Endothelial cell (in vitro differentiated cells): Measurements from ENCODE around the gene HAL. TPM values are rescaled to one million over a fixed set of nuclear protein-coding genes. Genes with fewer than 3 reads are reported as not detected.
A peak's percentile ranks its signal among the peaks of the same experiment; 100 is the strongest.

Experiments
- DNase-seq: peaks from one replicate; pipeline ENCODE4 v3.0.0; 2021; ENCODE audit warnings: low spot score
- H3K27ac Mint-ChIP-seq: one replicate; pipeline ENCODE4 v1.8.0; 2021; ENCODE audit warnings: mixed read lengths, inconsistent platforms; ENCODE audit not compliant: unreplicated experiment
- H3K27me3 Mint-ChIP-seq: one replicate; pipeline ENCODE4 v1.8.0; 2021; ENCODE audit warnings: mild to moderate bottlenecking, moderate library complexity, mixed read lengths, inconsistent platforms; ENCODE audit not compliant: unreplicated experiment
- H3K36me3 Mint-ChIP-seq: one replicate; pipeline ENCODE4 v1.8.0; 2021; ENCODE audit warnings: mild to moderate bottlenecking, low read depth, mixed read lengths, inconsistent platforms; ENCODE audit not compliant: unreplicated experiment
- H3K4me1 Mint-ChIP-seq: one replicate; pipeline ENCODE4 v1.8.0; 2021; ENCODE audit warnings: mild to moderate bottlenecking, mixed read lengths, inconsistent platforms; ENCODE audit not compliant: unreplicated experiment
- H3K4me3 Mint-ChIP-seq: one replicate; pipeline ENCODE4 v1.8.0; 2021; ENCODE audit warnings: mild to moderate bottlenecking, mixed read lengths, inconsistent platforms; ENCODE audit not compliant: unreplicated experiment
- H3K9me3 Mint-ChIP-seq: one replicate; pipeline ENCODE4 v1.8.0; 2021; ENCODE audit warnings: mixed read lengths, inconsistent platforms; ENCODE audit not compliant: unreplicated experiment
- total RNA-seq: library from RNA; stranded (reverse); fragmentation: NEBNext Ultra II Directional; extraction: Animal tissue kit (Norgen Biotek cat#: 25700); gene quantifications from one replicate; pipeline ENCODE4 v1.2.1, GENCODE V29; 2021; ENCODE audit not compliant: unreplicated experiment
- TF ChIP-seq, protein P1 (sequence below): fragments of 200-600 bp; sonication (generic); IDR thresholded peaks from one replicate; pipeline ENCODE4 v1.5.0; 2021; ENCODE audit warnings: antibody characterized with exemption; ENCODE audit not compliant: unreplicated experiment

Gene HAL
- total RNA-seq, 1 donor from 2014 or later, result 1.1 TPM

DNA sequence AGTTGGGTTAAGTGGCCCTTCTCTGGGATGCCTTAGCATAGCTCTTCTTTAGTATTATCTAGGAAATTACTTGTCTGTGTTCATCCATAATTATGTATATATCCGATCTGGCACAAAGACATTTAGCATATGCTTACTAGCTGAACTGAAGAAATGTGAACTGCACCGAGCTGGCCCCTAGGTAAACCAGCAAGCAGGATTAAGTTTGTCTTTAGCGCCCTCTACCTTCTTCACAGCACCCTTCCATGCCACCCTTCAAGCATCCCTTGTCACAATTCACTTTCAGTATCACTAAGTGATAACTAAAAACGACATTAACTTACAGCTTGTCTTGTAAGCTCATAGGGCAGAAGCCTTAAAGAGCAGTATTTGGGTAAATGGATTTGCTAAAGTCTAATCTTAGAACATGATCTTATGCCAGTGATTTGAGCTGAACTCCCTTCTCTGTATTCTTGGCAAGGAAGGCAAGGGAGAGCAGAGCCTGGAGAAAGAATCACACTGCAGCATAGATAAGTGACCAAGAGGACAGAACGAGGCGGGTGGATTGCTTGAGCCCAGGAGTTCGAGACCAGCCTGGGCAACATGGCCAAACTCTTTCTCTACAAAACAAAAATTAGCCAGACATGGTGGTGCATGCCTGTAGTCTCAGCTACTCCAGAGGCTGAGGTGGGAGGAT is 2.6 kb upstream of the HAL start:
- H3K4me3 Mint-ChIP-seq, result no peak overlapping the region
- peak overlapping the region; percentile 21 for H3K27ac Mint-ChIP-seq
- H3K27me3 Mint-ChIP-seq, result peaks cover 3% of the 10 kb centered on the region

DNA sequence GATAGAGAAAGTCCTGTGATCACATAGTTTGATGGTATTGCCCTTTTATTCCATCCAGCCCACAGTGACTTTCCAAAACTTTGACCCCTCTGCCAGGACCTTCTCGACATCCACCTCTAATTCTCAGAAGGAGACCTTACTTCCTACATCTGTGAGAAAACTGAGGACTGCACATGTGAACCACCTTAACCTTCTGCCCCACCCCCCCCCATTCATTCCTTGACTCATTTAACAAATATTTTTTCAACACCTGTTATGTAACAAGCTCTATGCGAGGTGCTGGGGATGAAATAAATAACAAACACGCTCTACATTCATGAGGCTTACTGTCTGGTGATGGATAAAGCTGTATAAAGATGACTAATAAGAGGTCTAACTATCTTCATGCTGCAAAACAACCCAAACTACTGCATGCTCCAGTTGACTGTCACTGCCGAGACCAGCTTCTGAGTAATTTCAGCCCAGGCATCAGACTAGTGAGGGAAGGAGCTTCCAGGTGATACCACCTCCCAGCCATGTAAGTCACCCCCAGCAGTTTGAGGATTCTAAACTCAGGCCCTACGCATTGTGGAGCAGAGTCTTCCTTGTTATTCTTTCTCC is 1.9 kb upstream of the HAL start:
- TF ChIP-seq, protein P1, sequence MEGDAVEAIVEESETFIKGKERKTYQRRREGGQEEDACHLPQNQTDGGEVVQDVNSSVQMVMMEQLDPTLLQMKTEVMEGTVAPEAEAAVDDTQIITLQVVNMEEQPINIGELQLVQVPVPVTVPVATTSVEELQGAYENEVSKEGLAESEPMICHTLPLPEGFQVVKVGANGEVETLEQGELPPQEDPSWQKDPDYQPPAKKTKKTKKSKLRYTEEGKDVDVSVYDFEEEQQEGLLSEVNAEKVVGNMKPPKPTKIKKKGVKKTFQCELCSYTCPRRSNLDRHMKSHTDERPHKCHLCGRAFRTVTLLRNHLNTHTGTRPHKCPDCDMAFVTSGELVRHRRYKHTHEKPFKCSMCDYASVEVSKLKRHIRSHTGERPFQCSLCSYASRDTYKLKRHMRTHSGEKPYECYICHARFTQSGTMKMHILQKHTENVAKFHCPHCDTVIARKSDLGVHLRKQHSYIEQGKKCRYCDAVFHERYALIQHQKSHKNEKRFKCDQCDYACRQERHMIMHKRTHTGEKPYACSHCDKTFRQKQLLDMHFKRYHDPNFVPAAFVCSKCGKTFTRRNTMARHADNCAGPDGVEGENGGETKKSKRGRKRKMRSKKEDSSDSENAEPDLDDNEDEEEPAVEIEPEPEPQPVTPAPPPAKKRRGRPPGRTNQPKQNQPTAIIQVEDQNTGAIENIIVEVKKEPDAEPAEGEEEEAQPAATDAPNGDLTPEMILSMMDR, result no peak
- H3K27me3 Mint-ChIP-seq, result peaks cover 3% of the 10 kb centered on the region
- H3K27ac Mint-ChIP-seq, result peak overlapping the region; percentile 21
- H3K36me3 Mint-ChIP-seq, result peaks cover 7% of the 10 kb centered on the region
- no peaks in the 10 kb centered on the region for H3K9me3 Mint-ChIP-seq
- no peak for DNase-seq
- no peak overlapping the region for H3K4me3 Mint-ChIP-seq
- peaks cover 3% of the 10 kb centered on the region for H3K4me1 Mint-ChIP-seq

More for the DNA sequence above, 2.6 kb upstream of the HAL start:
- peak; percentile 25 for DNase-seq
- H3K9me3 Mint-ChIP-seq, result no peaks in the 10 kb centered on the region
- TF ChIP-seq, protein P1, result peak; percentile 46
- H3K4me1 Mint-ChIP-seq, result peaks cover 3% of the 10 kb centered on the region
- H3K36me3 Mint-ChIP-seq, result peaks cover 7% of the 10 kb centered on the region

DNA sequence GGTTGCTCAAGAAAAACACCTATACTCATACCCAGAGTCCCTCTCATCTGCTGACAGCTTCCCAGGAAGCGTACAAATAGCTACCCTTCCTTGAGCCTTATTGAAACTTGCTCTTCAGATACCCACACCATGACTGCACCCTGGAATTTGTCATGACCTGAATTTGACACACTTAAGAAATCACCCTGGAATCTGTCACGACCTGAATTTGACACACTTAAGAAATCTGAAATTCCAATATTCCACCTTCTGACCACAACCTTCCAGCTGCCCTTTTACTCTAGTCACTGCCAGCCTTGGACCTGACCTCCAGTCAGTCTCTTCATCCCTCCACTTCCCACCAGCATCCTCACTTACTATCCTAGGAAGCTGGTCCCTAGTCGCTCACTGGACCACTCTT is 1.1 kb upstream of the HAL start:
- TF ChIP-seq, protein P1, result no peak
- Mint-ChIP-seq H3K27ac (no peak overlapping the region), H3K9me3 (no peaks in the 10 kb centered on the region), H3K27me3 (peaks cover 3% of the 10 kb centered on the region), H3K4me3 (no peak overlapping the region), H3K4me1 (peaks cover 3% of the 10 kb centered on the region), H3K36me3 (peaks cover 7% of the 10 kb centered on the region)
- no peak for DNase-seq

DNA sequence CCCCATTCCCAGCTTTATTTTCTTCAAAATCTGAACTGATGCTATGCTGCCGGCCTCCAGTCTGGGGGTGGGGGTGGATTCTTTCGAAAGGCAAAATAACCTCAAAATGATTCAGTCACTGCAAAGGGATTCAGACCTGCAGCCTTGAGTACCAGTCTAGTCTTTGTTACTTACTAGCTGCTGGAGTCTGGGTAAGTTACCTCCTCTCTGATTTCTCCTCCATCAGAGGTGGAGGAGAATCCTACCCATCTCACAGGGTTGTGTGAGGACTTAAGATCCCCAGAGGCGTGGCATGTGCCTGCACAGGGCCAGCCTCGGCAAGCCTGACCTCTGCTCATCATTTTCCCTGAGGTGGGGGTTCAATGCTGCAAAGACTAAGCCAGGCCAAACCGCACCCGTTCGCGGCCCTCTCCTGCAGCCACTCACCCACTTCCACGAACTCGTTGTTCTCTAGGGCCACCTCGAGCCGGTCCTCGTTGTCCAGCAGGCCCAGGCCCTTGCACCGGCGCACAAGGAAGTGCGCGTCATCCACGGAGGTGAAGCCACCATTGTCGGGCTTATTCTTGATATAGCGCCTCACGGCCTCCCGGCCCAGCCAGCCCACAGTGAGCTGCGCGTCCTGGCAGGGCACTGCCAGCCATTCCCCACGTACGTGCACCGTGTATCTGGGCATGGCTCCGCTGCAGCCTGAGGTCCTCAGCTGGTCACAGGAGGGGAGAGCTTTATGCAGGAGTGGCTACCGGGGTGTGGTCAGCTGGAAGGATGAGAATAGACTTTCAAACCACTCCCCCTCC is 709 bp downstream of the HAL start:
- peaks cover 7% of the 10 kb centered on the region for H3K36me3 Mint-ChIP-seq
- H3K9me3 Mint-ChIP-seq, result no peaks in the 10 kb centered on the region
- H3K4me3 Mint-ChIP-seq, result no peak overlapping the region
- H3K4me1 Mint-ChIP-seq, result peaks cover 5% of the 10 kb centered on the region
- H3K27me3 Mint-ChIP-seq, result peaks cover 5% of the 10 kb centered on the region
- DNase-seq, result no peak
- TF ChIP-seq, protein P1, result no peak
- no peak overlapping the region for H3K27ac Mint-ChIP-seq
